Stimulated activated CD8-positive, alpha-beta memory T cell treated with anti-CD3 and anti-CD28 coated beads, Interleukin-15, amount 100 ng/mL, for 48 hours (primary cell): ENCODE measurements around the gene EIF3B.
"Not testable (repeated sequence)": the region's sequence is repeated elsewhere in the genome, so short reads cannot be mapped to it uniquely, and the experiment has no call there.

ENCODE experiments used
- DNase-seq, 2 donors: peaks; one replicate each; pipeline ENCODE4 v3.0.0-alpha.2; 2020; ENCODE audit warnings: low read depth in 2 of 2

EIF3B gene

DNA sequence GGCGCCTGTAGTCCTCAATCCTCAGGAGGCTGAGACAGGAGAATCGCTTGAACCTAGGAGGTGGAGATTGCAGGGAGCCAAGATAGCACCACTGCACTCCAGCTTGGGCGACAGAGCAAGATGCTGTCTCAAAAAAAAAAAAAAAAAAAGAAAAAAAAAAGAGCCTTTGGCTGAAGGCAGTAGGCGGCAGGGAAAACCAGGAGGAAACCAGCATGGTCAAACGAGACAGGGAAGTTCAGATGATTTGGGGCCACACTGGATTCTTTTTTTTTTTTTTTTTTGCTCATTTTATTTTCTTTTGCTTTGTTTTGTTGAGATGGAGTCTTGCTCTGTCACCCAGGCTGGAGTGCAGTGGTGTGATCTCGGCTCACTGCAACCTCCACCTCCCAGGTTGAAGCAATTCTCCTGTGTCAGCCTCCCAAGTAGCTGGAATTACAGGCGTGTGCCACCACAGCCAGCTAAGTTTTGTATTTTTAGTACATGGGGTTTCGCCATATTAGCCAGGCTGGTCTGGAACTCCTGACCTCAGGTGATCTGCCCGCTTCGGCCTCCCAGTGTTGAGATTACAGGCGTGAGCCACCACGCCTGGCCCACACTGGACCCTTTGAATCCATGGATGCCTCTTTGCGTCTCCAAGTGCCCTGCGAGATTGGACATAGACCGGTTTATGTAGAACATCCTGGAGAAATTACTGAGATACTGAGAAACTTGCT, 7.1 kb upstream of the EIF3B start:
- DNase-seq = not testable (repeated sequence)

DNA sequence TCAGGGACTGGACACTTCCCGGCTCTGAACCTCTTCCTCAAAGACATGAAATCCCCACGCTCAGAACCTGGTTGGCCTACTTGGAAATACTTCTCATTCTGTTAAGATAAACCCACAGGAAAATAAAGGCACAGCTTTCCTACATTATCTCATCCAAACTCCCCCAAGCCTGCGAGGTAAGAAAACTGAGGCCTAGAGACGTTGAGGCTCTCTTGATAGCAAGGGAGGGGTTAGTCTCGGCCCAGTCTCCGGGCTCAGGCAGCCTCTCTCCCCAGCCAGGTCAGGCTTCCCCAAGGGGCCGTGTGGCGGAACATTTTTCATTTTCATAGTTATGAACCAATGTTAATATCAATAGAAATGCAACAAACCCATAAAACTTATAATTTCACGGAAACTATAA, 4.6 kb upstream of the EIF3B start:
- no peak for DNase-seq

DNA sequence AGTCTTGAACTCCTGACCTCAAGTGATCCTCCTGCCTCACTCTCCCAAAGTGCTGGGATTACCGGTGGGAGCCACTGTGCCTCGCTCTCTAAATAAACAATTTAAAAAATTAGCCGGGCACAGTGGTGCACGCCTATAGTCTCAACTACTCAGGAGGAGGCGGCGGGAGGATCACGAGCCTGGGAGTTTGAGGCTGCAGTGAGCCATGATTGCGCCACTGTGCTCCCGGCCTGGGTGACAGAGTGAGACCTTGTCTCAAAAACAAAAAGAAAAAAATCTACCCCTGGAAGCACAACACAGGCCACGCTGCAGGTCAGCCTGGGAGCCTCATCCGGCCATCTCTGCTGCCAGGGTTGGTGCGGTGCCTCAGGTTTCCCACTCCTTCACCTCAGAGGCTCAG, 3.8 kb upstream of the EIF3B start:
- DNase-seq = no peak

DNA sequence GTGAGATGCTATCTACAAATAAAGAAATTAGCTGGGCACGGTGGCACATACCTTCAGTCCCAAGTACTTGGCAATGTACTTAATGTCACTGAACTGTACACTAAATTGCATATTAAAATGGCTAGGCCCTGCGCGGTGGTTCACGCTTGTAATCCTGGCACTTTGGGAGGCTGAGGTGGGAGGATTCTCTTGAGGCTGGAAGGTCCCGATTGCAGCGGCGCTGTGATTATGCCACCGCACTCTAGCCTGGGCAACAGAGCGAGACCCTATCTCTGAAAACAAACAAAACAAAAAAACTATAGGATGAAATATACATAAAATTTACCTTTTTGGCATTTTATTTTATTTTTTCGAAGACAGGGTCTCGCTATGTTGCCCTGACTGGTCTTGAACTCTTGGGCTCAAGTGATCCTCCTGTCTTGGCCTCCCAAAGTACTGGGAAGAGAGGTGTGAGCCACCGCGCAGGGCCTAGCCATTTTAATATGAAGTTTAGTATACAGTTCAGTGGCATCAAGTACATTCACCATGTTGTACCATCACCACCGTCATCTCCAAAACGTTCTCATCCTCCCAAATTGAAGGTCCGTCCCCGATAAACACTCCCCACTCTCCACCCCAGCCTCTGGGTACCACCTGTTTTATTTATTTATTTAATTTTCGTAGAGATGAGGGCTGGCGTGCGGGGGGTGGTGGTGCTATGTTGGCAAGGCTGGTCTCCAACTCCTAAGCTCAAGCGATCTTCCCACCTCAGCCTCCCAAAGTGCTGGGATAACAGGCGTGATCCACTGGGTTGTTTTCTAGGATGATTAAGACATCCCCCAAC, 1.3 kb upstream of the EIF3B start:
- no peak for DNase-seq

DNA sequence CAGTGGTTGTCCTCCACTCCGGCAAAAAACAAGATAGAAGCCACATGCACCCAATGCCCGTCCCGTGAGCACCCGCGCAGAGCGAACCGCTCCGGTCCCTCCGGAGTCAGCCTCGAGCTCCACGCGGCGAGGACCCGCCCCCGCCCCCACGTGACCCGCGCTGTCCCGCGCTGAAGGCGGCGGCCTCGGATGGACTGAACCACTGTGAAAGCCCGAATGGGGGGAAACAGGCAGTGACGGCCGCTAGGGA, 766 bp upstream of the EIF3B start:
- peak; percentile 79 to 85 for DNase-seq

GRCh38 chr7:2354939-2355704, 495 bp downstream of the EIF3B start:
- no peak for DNase-seq

- no peak for DNase-seq
Observed at GRCh38 chr7:2355705-2356008, 1.0 kb downstream of the EIF3B start.

- DNase-seq = no peak
Observed at GRCh38 chr7:2357165-2357564, 2.5 kb downstream of the EIF3B start.

GRCh38 chr7:2357571-2357970, 2.9 kb downstream of the EIF3B start:
- DNase-seq = no peak

DNA sequence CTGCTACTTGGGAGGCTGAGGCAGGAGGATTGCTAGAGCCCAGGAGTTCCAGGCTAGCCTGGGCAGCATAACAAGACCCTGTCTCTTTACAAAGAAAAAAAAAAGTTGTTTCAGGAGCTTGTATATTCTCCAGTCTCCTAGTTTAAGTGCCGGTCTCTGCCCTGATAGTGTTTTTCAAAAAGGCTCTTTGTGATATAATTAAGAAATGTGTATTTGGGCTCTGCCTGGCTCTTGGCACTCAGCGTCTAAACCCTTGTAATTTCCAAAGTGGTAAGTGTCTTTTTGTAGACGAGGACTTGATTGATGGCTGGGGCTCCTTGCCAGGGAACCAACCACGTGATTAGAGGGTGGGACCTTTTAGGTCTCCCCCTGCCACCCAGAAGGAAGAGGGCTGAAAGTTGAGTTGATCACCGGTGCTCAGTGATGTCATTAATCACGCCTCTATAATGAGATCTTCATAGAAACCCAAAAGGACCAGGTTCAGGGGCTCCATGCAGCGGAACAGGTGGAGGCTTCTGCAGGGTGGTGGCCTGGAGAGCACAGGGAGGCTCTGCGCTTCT, 4.4 kb downstream of the EIF3B start:
- DNase-seq = no peak

DNA sequence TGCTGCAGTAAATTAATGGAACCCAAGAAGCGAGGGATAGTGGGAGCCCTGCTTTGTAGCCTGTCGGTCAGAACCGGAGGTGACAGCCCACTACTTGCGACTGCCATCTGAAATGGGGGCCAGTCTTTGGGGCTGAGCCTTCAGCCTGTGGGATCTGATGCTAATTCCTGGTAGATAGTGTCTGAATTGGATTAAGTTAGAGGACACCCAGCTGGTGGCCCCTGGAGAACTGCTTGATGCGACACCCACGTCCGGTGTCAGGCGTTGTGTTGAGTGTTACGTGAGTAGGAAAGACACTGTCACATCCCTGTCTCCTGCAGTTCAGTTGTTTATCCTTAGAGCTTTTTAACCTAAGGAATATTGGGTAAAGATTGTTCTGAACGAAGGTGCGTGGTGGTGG, 5.0 kb downstream of the EIF3B start:
- no peak for DNase-seq

DNA sequence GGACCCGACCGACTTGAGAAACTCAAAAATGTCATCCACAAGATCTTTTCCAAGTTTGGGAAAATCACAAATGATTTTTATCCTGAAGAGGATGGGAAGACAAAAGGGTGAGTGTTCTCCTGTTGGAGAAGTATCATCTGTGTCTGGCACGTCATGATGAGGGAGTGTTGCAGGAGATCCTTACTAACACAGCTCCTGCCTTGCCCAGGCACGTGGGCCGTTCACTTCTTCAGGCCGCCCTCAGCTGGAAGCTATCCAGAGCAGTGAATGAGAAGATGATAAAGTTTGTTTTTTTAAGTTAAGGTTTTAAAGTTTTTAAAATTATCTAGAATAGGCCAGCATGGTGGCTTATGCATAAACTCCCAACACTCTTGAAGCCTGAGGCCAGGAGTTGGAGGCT, 6.2 kb downstream of the EIF3B start:
- no peak for DNase-seq

DNA sequence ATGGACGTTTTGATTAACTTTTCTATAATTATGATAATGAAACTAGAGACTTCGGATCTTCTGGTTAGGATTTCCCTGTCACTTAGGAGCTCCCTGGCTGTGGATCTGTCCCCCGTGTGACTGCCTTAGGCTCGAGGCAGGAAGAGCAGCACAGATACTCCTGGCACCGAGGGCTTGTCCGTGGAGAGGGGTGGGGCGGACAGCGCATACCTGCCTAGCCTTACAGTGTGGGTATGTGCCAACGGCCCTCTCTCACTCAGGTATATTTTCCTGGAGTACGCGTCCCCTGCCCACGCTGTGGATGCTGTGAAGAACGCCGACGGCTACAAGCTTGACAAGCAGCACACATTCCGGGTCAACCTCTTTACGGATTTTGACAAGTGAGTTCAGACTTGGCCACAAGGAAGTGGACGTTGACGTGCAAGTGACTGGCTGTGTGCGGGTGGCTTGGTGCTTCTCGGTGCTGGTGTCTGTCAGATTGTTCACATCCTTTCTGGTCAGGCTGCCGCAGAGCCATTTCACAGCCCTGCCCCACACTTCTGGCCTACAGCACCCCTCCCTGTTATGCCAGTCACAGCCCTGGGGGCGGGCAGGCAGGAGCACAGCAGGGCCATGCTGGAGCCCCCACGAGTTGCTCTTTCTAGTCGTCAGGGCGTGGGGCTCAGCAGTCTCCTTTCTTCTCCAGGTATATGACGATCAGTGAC, 7.9 kb downstream of the EIF3B start:
- DNase-seq = no peak

DNA sequence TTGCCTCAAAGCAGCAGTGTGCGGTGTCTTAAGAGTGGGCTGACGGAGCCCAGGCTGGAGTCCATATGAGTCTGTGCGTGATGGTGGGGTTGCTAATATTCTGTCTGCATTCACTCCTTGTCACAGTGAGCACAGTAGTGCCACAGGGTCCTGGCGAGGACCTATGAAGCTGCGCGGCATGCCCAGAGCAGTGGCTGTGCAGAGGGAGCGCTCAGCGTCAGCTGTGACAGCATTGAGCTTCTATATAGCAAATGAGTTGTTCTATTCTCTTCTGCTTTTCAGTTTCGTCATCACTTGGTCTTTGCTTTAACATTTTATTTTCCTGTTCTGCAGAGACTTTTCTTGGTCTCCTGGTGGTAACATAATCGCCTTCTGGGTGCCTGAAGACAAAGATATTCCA, 14.5 kb downstream of the EIF3B start:
- no peak for DNase-seq

DNA sequence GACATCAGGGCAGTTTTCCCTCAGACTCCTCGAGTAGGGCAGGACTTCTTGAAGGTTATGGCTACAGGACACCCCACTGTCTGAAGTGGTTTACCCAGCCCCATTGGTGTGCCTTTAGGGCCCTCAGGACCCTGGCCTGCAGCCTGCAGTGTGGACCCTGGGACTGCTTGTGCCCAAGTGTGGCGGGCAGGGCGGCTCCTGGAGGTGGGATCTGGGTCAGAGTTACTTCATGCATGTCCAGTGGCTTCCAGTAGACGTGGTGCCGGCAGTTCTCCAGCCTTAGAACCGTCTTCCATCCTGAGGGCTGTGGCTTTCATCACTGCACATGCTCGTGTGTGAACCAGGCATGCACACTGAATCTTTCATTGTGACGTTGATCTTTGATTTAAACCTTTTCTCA, 16.7 kb downstream of the EIF3B start:
- no peak for DNase-seq

DNA sequence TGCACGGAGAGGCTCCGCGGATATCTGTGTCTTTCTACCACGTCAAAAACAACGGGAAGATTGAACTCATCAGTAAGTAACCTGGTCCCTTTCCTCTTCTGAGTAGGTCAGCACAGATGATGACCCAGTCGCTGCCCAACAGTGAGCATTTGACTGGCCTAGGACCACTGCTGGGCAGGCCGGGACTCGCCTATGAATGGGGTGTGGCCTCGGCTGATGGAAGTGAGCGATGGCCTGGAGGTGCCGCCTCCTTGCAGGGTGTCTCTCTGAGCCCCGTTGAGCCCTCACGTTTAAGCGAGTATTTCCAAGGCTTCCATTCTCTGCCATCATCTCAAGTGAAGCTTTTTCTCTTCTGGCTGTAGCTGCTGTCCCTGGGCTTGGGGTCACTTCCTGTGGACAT, 18.1 kb downstream of the EIF3B start:
- DNase-seq = no peak

- no peak for DNase-seq
Observed at GRCh38 chr7:2373124-2373556, 18.5 kb downstream of the EIF3B start.

DNA sequence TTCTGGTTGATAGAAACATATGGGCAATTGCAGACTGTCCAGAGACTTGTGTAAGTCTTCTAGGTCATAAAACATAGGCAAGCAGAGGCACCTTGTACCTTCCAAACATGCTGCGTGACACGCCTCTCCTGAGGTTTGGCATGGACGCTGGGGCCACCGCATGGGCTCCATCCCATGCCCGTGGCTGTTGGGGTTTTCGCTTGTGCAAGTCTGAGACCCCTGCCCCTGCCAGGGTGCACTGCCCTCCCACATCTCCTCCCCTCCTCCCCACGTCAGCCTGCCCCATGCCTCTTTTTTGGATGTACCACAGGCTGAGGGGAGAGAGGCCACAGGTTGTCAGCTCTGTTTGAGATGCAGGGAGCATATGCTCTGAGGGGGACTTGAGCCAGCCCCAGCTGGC, 19.0 kb downstream of the EIF3B start:
- DNase-seq = no peak

GRCh38 chr7:2374401-2374800, 19.8 kb downstream of the EIF3B start:
- DNase-seq = no peak

DNA sequence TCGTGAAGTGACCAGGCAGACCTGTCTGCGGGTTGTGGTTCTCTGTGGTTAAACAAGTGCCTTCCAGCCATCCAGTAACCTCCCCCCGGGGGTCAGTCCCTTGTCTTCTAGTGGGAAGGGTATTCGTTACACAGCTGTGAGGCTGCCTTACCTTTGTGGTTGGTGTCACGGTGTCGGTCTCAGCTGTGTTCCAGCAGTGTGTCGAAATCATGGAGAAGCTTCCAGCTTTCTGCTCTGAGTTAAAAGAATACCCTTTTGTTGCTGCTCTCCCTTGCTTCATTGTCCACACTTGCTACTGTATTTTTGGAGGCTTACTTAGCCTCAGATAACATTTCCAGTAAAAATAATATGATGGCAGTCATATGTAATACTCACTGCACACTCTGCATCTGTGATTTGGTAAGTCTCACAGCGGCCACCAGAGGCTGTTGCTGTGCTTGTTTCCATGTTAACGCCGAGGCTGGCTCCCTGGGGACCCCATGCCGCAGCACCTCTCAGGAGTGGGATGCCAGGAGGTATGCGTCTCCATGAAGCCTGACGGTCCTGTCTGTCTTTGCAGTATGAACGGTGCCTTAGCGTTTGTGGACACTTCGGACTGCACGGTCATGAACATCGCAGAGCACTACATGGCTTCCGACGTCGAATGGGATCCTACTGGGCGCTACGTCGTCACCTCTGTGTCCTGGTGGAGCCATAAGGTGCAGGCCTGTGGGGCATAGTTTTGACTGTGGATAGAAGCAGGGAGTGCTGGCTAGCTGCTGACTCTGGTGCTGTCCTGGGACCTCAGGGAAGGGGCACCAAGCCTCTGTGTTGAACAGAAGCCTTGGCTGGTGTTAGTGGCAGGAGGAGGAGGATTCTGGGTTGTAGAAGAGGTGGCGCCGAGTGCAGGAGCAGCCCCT, 20.5 kb downstream of the EIF3B start:
- no peak for DNase-seq
